LHCN-M2 (cell line): Measurements from ENCODE around the gene DCTN2. TPM values are rescaled to one million over a fixed set of nuclear protein-coding genes. Genes with fewer than 3 reads are reported as not detected.
"Not testable (repeated sequence)": the region's sequence is repeated elsewhere in the genome, so short reads cannot be mapped to it uniquely, and the experiment has no call there.

ENCODE experiments used
- DNase-seq: peaks from one replicate; pipeline ENCODE4 v3.0.0-alpha.2; 2012; ENCODE audit warnings: low read depth
- total RNA-seq: library from RNA; depleted of rRNA; stranded (reverse); fragments of >200 nt; gene quantifications from 2 replicates; pipeline ENCODE4 v1.2.3, GENCODE V29; 2014

The DCTN2 gene
- total RNA-seq, 1 experiment from 2014 or later = 177 TPM

GRCh38 chr12:57528831-57529555, 18.0 kb downstream of the DCTN2 start:
- no peak for DNase-seq

GRCh38 chr12:57528176-57528575, 18.8 kb downstream of the DCTN2 start:
- DNase-seq = no peak

GRCh38 chr12:57527184-57527583, 19.8 kb downstream of the DCTN2 start:
- DNase-seq = no peak

- no peak for DNase-seq
These were observed 20.4 kb downstream of the DCTN2 start for GRCh38 chr12:57526477-57527126.

- DNase-seq = no peak
These were observed 21.2 kb downstream of the DCTN2 start for GRCh38 chr12:57525615-57526383.

GRCh38 chr12:57524814-57525614, 22.0 kb downstream of the DCTN2 start:
- DNase-seq = peak; percentile 64

GRCh38 chr12:57523706-57524614, 23.0 kb downstream of the DCTN2 start:
- no peak for DNase-seq

- peak; percentile 39 for DNase-seq
These were observed 23.9 kb downstream of the DCTN2 start for GRCh38 chr12:57522887-57523705.

- DNase-seq = peak; percentile 89
These were observed 24.7 kb downstream of the DCTN2 start, which contains the start of gene MBD6 for GRCh38 chr12:57522011-57522886. Gene MBD6 (plus strand): TSS chr12:57522824. CDS start chr12:57524304, 1,480 bp downstream.

GRCh38 chr12:57521525-57522010, 25.4 kb downstream of the DCTN2 start:
- no peak for DNase-seq

- DNase-seq = peak; percentile 98
These were observed 26.8 kb downstream of the DCTN2 start, which contains the start of gene DDIT3 for GRCh38 chr12:57520053-57520818. Gene DDIT3 (minus strand): TSS chr12:57520514. CDS start chr12:57517406, 3,108 bp downstream.

GRCh38 chr12:57519796-57520052, 27.3 kb downstream of the DCTN2 start:
- DNase-seq = no peak

GRCh38 chr12:57518920-57519795, 27.8 kb downstream of the DCTN2 start:
- DNase-seq = peak; percentile 58

GRCh38 chr12:57518176-57518919, 28.6 kb downstream of the DCTN2 start:
- DNase-seq = no peak

- DNase-seq = not testable (repeated sequence)
These were observed 29.3 kb downstream of the DCTN2 start for GRCh38 chr12:57517718-57518117.

- peak; percentile 60 for DNase-seq
These were observed 29.8 kb downstream of the DCTN2 start for GRCh38 chr12:57517187-57517586.
